GM10248 (cell line): ENCODE data around the gene RTF1.

Source experiments
- CTCF ChIA-PET: fragments of 300-600 bp; sonication (Branson Sonifier 250); formaldehyde crosslinking; extraction: SDS; loops from one replicate; lab custom pipeline; 2021; ENCODE audit warnings: antibody characterized with exemption; lab: Yijun Ruan, JAX
- POLR2A ChIA-PET: fragments of 350-650 bp; sonication (Branson Sonifier 250); formaldehyde crosslinking; extraction: SDS; loops from one replicate; lab custom pipeline; 2020; ENCODE audit warnings: antibody characterized with exemption; lab: Yijun Ruan, JAX
- DNase-seq: peaks from one replicate; pipeline ENCODE4 v3.0.0; 2012; ENCODE audit errors: extremely low spot score
- CTCF ChIP-seq: IDR thresholded peaks from 2 replicates; pipeline ENCODE4 v1.5.1; 2012; ENCODE audit warnings: mild to moderate bottlenecking, low read depth; ENCODE audit errors: extremely low read depth, missing control alignments, control extremely low read depth

RTF1 gene

GRCh38 chr15:41494190-41494921 is 77.5 kb downstream of the RTF1 start:
- no peak for TF ChIP-seq CTCF
- ChIA-PET CTCF (interaction anchor here (1.2 to 3.2 kb wide), 2 partner anchors 11 to 28 kb away, joined by 3 to 10 read pairs; no protein-coding TSS in a partner anchor), POLR2A (interaction anchor here (0.6 to 0.9 kb wide), 3 partner anchors 10 to 102 kb away, joined by 4 to 6 read pairs (median 5); no protein-coding TSS in a partner anchor)
- peak; percentile 60 for DNase-seq

GRCh38 chr15:41494922-41495735 is 78.2 kb downstream of the RTF1 start:
- CTCF ChIA-PET = interaction anchor here (1.2 to 3.2 kb wide), 3 partner anchors 10 to 29 kb away, joined by 3 to 10 read pairs (median 7); no protein-coding TSS in a partner anchor
- POLR2A ChIA-PET = interaction anchor here (0.6 kb wide), 1 partner anchor 17 kb away, joined by 5 read pairs; no protein-coding TSS in a partner anchor
- DNase-seq = peak; percentile 62
- TF ChIP-seq CTCF = no peak

- no peak for TF ChIP-seq CTCF
- no peak for DNase-seq
- POLR2A ChIA-PET = no interaction called here
- CTCF ChIA-PET = interaction anchor here (1.2 to 2.3 kb wide), 3 partner anchors 11 to 30 kb away, joined by 3 to 7 read pairs (median 3); partner anchors contain the start of gene LTK
Measured at GRCh38 chr15:41495736-41496599, 79.1 kb downstream of the RTF1 start.

- CTCF ChIA-PET = interaction anchor here (1.0 to 1.8 kb wide), 3 partner anchors 9 to 33 kb away, joined by 3 to 5 read pairs (median 3); no protein-coding TSS in a partner anchor
- POLR2A ChIA-PET = no interaction called here
- TF ChIP-seq CTCF = no peak
- DNase-seq = no peak
Measured at GRCh38 chr15:41498657-41499056, 81.8 kb downstream of the RTF1 start.

GRCh38 chr15:41499109-41499851 is 82.4 kb downstream of the RTF1 start:
- POLR2A ChIA-PET = no interaction called here
- DNase-seq = no peak
- CTCF ChIA-PET = interaction anchor here (1.0 to 1.8 kb wide), 4 partner anchors 8 to 33 kb away, joined by 3 to 5 read pairs (median 4); no protein-coding TSS in a partner anchor
- no peak for TF ChIP-seq CTCF
